ENCODE results near the gene USP10. TPM values are rescaled to one million over a fixed set of nuclear protein-coding genes. Genes with fewer than 3 reads are reported as not detected.

Gene USP10
- polyA plus RNA-seq, 2 of the 4 experiments (the other 2 are of a cell fraction), result 61.5 to 93.5 TPM

GRCh38 chr16:84680165-84680842, 19.5 kb upstream of the USP10 start:
- no peaks in the 10 kb centered on the region for H3K9me3 ChIP-seq
- ATAC-seq, result no peak
- no peak for DNase-seq (ENCODE audit: low read depth in 1 of 2, low spot score in 1 of 2)
- ChIA-PET CTCF (interaction anchor here (0.6 to 3.9 kb wide), 5 partner anchors 8 to 623 kb away, joined by 3 to 23 read pairs (median 3); no protein-coding TSS in a partner anchor), POLR2A (no interaction called here)
- H3K27ac ChIP-seq, result no peak overlapping the region
- H3K4me1 ChIP-seq, result no peaks in the 10 kb centered on the region
- WGBS (ENCODE audit: missing lambda C conversion rate), result 80% methylated on average over 10 of the region's 10 CpGs
- no peak overlapping the region for H3K4me2 ChIP-seq
- no peak for FAIRE-seq
- no peak overlapping the region for H3K4me3 ChIP-seq
- TF ChIP-seq FOSB (CRISPR knock-in tag; IDR thresholded peaks at IDR 0.05) (no peak), NFE2L2 (conservative IDR thresholded peaks at IDR 0.05; ENCODE audit: low read length) (no peak), HOXB13 (CRISPR knock-in tag; IDR thresholded peaks at IDR 0.05; ENCODE audit: low read depth) (no peak), HES2 (IDR thresholded peaks at IDR 0.05) (no peak), MAX (IDR thresholded peaks at IDR 0.05) (no peak), RARB (CRISPR knock-in tag; IDR thresholded peaks at IDR 0.05) (no peak), CHD2 (IDR thresholded peaks at IDR 0.05; ENCODE audit: low read length, partially characterized antibody) (no peak), ELK1 (IDR thresholded peaks at IDR 0.05; ENCODE audit: low read depth, low read length) (no peak), HEYL (CRISPR knock-in tag; IDR thresholded peaks at IDR 0.05) (no peak), TP53 (CRISPR knock-in tag; IDR thresholded peaks at IDR 0.05) (no peak)

GRCh38 chr16:84680843-84681629, 18.8 kb upstream of the USP10 start:
- H3K27ac ChIP-seq, result no peak overlapping the region
- H3K4me2 ChIP-seq, result no peak overlapping the region
- H3K4me1 ChIP-seq, result no peaks in the 10 kb centered on the region
- no peak overlapping the region for H3K4me3 ChIP-seq
- TF ChIP-seq MAFK (IDR thresholded peaks at IDR 0.05; ENCODE audit: partially characterized antibody), result peak; percentile 77
- TF ChIP-seq BHLHE40 (IDR thresholded peaks at IDR 0.05; ENCODE audit: low read depth, low read length), result no peak
- DNase-seq (ENCODE audit: low read depth in 1 of 2, low spot score in 1 of 2) (no peak), FAIRE-seq (no peak), ATAC-seq (no peak)
- CTCF ChIA-PET, result interaction anchor here (1.0 to 3.9 kb wide), 5 partner anchors 9 to 45 kb away, joined by 3 to 23 read pairs (median 6); no protein-coding TSS in a partner anchor
- H3K9me3 ChIP-seq, result no peaks in the 10 kb centered on the region
- POLR2A ChIA-PET, result no interaction called here
- WGBS (ENCODE audit: missing lambda C conversion rate), result 68% methylated on average over 4 of the region's 4 CpGs

- DNase-seq (ENCODE audit: low read depth in 1 of 2, low spot score in 1 of 2) (no peak), FAIRE-seq (no peak), ATAC-seq (0 out of 6 replicates have a peak, but pooled peaks of 1 of the 2 experiments have one; percentile 17)
- Histone ChIP-seq H3K9me3 (no peaks in the 10 kb centered on the region), H3K27ac (no peak overlapping the region), H3K4me1 (no peaks in the 10 kb centered on the region), H3K4me3 (no peak overlapping the region), H3K4me2 (no peak overlapping the region)
- WGBS (ENCODE audit: missing lambda C conversion rate), result 64% methylated on average over 15 of the region's 15 CpGs
- ChIA-PET POLR2A (no interaction called here), CTCF (interaction anchor here (0.7 to 7.3 kb wide), 5 partner anchors 11 to 71 kb away, joined by 3 to 68 read pairs (median 7); no protein-coding TSS in a partner anchor)
- TF ChIP-seq SREBF2 (IDR thresholded peaks at IDR 0.05) (no peak), FOSB (CRISPR knock-in tag; IDR thresholded peaks at IDR 0.05) (no peak), CBX2 (IDR thresholded peaks at IDR 0.05; ENCODE audit: borderline replicate concordance, low read depth) (no peak), FOXS1 (CRISPR knock-in tag; IDR thresholded peaks at IDR 0.05) (no peak), ZSCAN20 (CRISPR knock-in tag; IDR thresholded peaks at IDR 0.05) (no peak), ZNF302 (CRISPR knock-in tag; IDR thresholded peaks at IDR 0.05) (no peak), HOXB5 (CRISPR knock-in tag; IDR thresholded peaks at IDR 0.05) (no peak), NPAS2 (CRISPR knock-in tag; IDR thresholded peaks at IDR 0.05; ENCODE audit: borderline replicate concordance) (no peak), TP53 (CRISPR knock-in tag; IDR thresholded peaks at IDR 0.05) (no peak), GATA3 (IDR thresholded peaks at IDR 0.05; ENCODE audit: borderline replicate concordance) (no peak), ELK1 (IDR thresholded peaks at IDR 0.05; ENCODE audit: low read depth, low read length) (no peak)
Measured at GRCh38 chr16:84683691-84684591, 15.9 kb upstream of the USP10 start.

Data from A549 (cell line).